Uterus (tissue), 4 donors: ENCODE results near the gene SNAPC1. TPM values are rescaled to one million over a fixed set of nuclear protein-coding genes. Genes with fewer than 3 reads are reported as not detected.

Source experiments
- DNase-seq, 2 donors: peaks; one replicate each; pipeline ENCODE4 v3.0.0-alpha.2; 2019 to 2020
- H3K27ac ChIP-seq, 2 donors: fragments of 200-600 bp; sonication (generic); 1 replicate in 1 of 2; 2 replicates in 1 of 2; pipeline ENCODE4 v1.5.1; 2016 to 2018
- H3K27me3 ChIP-seq, 2 donors: fragments of 200-600 bp; sonication (generic); one replicate each; pipeline ENCODE4 v1.5.1; 2018 to 2019; ENCODE audit warnings: control low read depth in 1 of 2
- H3K36me3 ChIP-seq, 2 donors: fragments of 200-600 bp; sonication (generic); one replicate each; pipeline ENCODE4 v1.5.1; 2019; ENCODE audit warnings: control low read depth in 1 of 2
- H3K4me1 ChIP-seq, 2 donors: fragments of 200-600 bp; sonication (generic); one replicate each; pipeline ENCODE4 v1.5.1; 2018 to 2019; ENCODE audit warnings: control low read depth in 1 of 2
- H3K4me3 ChIP-seq, 2 donors: fragments of 200-600 bp; sonication (generic); 1 replicate in 1 of 2; 2 replicates in 1 of 2; pipeline ENCODE4 v1.5.1; 2018 to 2019; ENCODE audit warnings: mild to moderate bottlenecking in 1 of 2
- H3K9me3 ChIP-seq, 2 donors: fragments of 200-600 bp; sonication (generic); one replicate each; pipeline ENCODE4 v1.5.1; 2019; ENCODE audit warnings: control low read depth in 1 of 2
- CTCF ChIP-seq, 4 experiments: fragments of 200-600 bp in 2 of 4; fragments of 450-650 bp in 2 of 4; sonication (generic) in 2 of 4; IDR thresholded peaks; one replicate each; pipeline ENCODE4 v1.5.1; 2016 to 2019; ENCODE audit warnings: antibody characterized with exemption in 4 of 4, mild to moderate bottlenecking in 2 of 4, moderate library complexity in 1 of 4
- POLR2A ChIP-seq, 2 donors: fragments of 450-650 bp; IDR thresholded peaks; one replicate each; pipeline ENCODE4 v1.6.1; 2016; ENCODE audit warnings: antibody characterized with exemption in 2 of 2, mild to moderate bottlenecking in 1 of 2, moderate library complexity in 1 of 2
- intact Hi-C: fragments of 100-400 bp; cut with DNase I; formaldehyde crosslinking; loops from one replicate; pipeline ENCODE4 v1.15.1; 2023; ENCODE audit warnings: low total_unique reads
- total RNA-seq, 4 donors: library from RNA; depleted of rRNA in 3 of 4; stranded (reverse); fragments of >200 nt in 3 of 4; gene quantifications; one replicate each; pipeline versions ENCODE4 v1.1.0 to v1.2.4, GENCODE V29; 2014 to 2023
- donor health status: DM: yes; HTN: yes; CAD: no.

The SNAPC1 gene
- total RNA-seq, 4 donors from 2014 or later: 7.0 to 16.4 (median 11.6) TPM

GRCh38 chr14:61836184-61836583 lies 74.0 kb downstream of the SNAPC1 start:
- H3K4me1 ChIP-seq: no peaks in the 10 kb centered on the region
- H3K27ac ChIP-seq: no peak overlapping the region
- intact Hi-C loops: loop anchor here (5.0 kb wide), 1 partner anchor 374 kb away; no protein-coding TSS in a partner anchor
- no peaks in the 10 kb centered on the region for H3K36me3 ChIP-seq
- no peak overlapping the region for H3K4me3 ChIP-seq
- no peak for DNase-seq
- no peaks in the 10 kb centered on the region for H3K27me3 ChIP-seq
- TF ChIP-seq POLR2A (IDR thresholded peaks at IDR 0.05) (no peak), CTCF (IDR thresholded peaks at IDR 0.05) (no peak)
- H3K9me3 ChIP-seq: no peaks in the 10 kb centered on the region

- no peaks in the 10 kb centered on the region for H3K4me1 ChIP-seq
- H3K27me3 ChIP-seq: no peaks in the 10 kb centered on the region
- H3K27ac ChIP-seq: no peak overlapping the region
- no peaks in the 10 kb centered on the region for H3K9me3 ChIP-seq
- TF ChIP-seq CTCF (IDR thresholded peaks at IDR 0.05): no peak
- TF ChIP-seq POLR2A (IDR thresholded peaks at IDR 0.05): no peak
- no peaks in the 10 kb centered on the region for H3K36me3 ChIP-seq
- intact Hi-C loops: loop anchor here (5.0 kb wide), 1 partner anchor 375 kb away; no protein-coding TSS in a partner anchor
- H3K4me3 ChIP-seq: no peak overlapping the region
- no peak for DNase-seq
Observed at GRCh38 chr14:61836807-61837206, 74.6 kb downstream of the SNAPC1 start.

GRCh38 chr14:61837336-61838229 lies 75.4 kb downstream of the SNAPC1 start:
- no peaks in the 10 kb centered on the region for H3K4me1 ChIP-seq
- no peaks in the 10 kb centered on the region for H3K27me3 ChIP-seq
- H3K9me3 ChIP-seq: no peaks in the 10 kb centered on the region
- TF ChIP-seq CTCF (IDR thresholded peaks at IDR 0.05) (peak; percentile 81 to 91 (median 88)), POLR2A (IDR thresholded peaks at IDR 0.05) (no peak)
- H3K4me3 ChIP-seq: no peak overlapping the region
- no peak overlapping the region for H3K27ac ChIP-seq
- intact Hi-C loops: loop anchor here (5.0 kb wide), 1 partner anchor 375 kb away; no protein-coding TSS in a partner anchor
- peak; percentile 64 to 67 for DNase-seq
- H3K36me3 ChIP-seq: no peaks in the 10 kb centered on the region

- Histone ChIP-seq H3K4me3 (no peak overlapping the region), H3K36me3 (no peaks in the 10 kb centered on the region), H3K27me3 (no peaks in the 10 kb centered on the region), H3K27ac (no peak overlapping the region), H3K9me3 (no peaks in the 10 kb centered on the region), H3K4me1 (no peaks in the 10 kb centered on the region)
- intact Hi-C loops: loop anchor here (5.0 kb wide), 1 partner anchor 376 kb away; no protein-coding TSS in a partner anchor
- DNase-seq: no peak
- no peak for TF ChIP-seq CTCF (IDR thresholded peaks at IDR 0.05)
Observed at GRCh38 chr14:61838661-61839245, 76.5 kb downstream of the SNAPC1 start.

DNA sequence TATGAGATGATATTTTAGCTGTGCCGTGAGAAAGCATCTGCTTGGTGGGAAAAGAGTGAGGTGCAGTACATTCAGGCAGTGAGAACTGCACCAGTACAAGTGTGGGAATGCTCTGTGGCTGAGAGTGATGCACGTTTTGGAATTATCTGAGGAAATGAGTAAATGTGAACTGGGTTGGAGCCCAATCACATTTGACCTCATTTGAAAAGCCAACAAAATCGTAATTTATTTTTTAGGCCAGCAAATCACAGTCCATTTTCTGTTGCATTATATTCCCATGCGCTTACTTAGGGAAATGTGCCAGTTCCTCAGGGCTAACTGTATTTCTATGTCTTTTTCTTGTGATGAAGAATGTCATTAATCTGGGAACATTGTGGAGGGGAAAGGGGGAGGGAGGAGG lies 77.3 kb downstream of the SNAPC1 start:
- TF ChIP-seq POLR2A (IDR thresholded peaks at IDR 0.05): no peak
- no peak for TF ChIP-seq CTCF (IDR thresholded peaks at IDR 0.05)
- Histone ChIP-seq H3K9me3 (no peaks in the 10 kb centered on the region), H3K4me3 (no peak overlapping the region), H3K27ac (no peak overlapping the region), H3K36me3 (no peaks in the 10 kb centered on the region), H3K4me1 (no peaks in the 10 kb centered on the region), H3K27me3 (no peaks in the 10 kb centered on the region)
- intact Hi-C loops: loop anchor here (5.0 kb wide), 1 partner anchor 377 kb away; no protein-coding TSS in a partner anchor
- no peak for DNase-seq
